Stimulated activated naive CD4-positive, alpha-beta T cell treated with Interleukin-2 at 50 U/mL for 16 hours (primary cell): ENCODE measurements around the gene ACBD6.
"Not testable (repeated sequence)": the region's sequence is repeated elsewhere in the genome, so short reads cannot be mapped to it uniquely, and the experiment has no call there.

Experiments used
- DNase-seq: peaks from one replicate; lab custom pipeline; 2025; lab: John Stamatoyannopoulos, UW

ACBD6 gene

GRCh38 chr1:180489313-180489712 lies 13.1 kb downstream of the ACBD6 start:
- no peak for DNase-seq

DNA sequence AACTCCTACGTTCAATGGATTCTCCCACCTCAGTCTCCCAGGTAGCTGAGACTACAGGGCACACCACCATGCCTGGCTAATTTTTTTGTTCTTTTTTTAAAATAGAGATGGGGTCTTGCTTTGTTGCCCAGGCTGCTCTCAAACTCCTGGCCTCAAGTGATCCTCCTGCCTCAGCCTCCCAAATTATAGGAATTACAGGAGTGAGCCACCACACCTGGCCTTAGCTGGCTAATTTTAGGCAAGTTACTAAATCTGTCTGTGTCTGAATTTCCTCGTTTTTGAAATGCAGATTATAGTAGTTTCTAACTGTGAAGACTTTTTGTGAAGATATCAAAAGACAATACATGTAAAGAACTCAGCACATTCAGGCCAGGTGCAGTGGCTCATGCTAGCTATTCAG lies 13.7 kb downstream of the ACBD6 start:
- no peak for DNase-seq

- no peak for DNase-seq
Observed at GRCh38 chr1:180486092-180486491, 16.3 kb downstream of the ACBD6 start.

DNA sequence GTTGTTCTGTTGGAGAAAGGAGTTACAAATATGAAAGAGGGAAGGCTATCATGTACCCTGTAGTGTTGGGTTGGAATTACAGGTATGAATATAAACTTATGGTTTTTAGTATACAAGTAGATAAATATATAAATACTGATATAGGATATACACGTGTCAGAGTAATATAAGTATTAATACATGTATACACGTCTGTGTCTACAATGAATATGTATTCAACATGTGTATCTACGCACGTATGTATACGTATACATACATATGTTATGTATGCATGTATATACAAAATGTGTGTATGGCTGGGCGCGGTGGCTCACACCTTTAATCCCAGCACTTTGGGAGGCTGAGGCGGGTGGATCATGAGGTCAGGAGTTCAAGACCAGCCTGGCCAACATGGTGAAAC lies 17.9 kb downstream of the ACBD6 start:
- DNase-seq = no peak

DNA sequence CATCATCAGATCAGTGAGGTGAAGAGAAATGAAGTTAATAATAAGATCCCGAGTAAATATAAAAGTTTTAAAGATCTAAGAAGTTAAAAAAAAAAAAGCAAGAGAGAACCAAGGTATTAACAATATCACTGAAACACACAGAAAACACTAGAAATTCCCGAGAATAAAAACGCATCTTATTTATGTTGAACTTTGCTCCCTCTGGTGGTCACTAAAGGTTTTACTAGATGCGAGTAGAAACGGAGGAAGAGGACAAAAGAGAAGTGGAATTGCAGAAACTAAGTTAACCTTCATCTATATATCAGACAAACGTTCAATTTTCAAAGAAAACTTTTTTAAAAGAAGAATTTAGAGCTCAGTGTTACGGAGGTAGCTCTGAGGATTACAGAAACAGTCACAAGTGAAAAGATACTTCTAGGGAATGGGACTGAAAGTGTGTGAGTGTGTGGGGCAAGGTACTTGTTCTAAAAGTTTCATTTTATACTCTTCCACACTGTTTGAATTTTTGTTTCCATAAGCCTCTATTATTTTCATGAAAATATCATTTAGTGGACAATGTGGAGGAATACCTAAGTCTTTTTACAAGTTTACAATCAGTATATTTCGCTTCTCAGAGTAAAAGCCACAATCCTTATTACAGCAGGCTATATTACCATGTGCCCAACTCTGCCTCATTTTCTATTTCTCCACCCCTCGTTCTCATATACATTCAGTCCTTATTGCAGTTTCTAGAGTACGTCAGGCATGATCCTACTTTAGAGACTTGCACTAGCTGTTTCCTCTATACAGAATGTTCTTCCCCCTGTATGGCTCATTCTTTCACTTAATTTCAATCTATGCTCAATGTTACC lies 19.7 kb downstream of the ACBD6 start:
- DNase-seq = no peak

GRCh38 chr1:180470031-180470430 lies 32.3 kb downstream of the ACBD6 start:
- no peak for DNase-seq

DNA sequence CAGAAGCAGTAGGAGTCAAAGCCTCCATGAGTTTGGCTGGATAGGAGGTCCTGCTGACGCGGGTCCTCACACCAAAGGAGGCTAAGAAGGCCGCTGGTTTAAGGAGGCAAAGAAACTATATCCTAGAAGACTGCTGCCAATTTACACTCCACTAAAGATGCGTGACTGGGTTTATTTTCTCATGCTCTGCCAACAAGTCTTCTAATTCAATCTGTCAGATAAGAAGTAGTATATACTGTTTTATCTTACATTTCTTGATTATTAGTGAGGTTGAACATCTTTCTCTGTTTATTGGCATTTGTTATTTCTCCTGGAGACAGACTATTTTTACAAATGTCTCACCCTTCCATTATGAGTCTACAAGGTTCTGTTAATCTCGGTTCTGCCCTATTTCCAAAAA lies 34.1 kb downstream of the ACBD6 start:
- DNase-seq = no peak

DNA sequence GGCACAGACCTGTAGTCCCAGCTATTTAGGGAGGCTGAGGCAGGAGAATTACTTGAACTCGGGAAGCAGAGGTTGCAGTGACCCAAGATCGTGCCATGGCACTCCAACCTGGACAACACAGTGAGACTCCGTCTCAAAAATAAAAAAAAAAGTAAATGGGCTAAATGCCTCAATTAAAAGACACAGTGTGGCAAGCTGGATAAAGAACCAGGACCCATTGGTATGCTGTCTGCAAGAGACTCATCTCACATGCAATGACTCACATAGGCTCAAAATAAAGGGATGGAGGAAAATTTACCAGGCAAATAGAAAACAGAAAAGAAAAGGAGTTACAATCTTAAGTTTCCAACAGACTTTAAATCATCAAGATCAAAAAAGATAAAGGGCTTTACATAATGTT lies 40.3 kb downstream of the ACBD6 start:
- DNase-seq = no peak

DNA sequence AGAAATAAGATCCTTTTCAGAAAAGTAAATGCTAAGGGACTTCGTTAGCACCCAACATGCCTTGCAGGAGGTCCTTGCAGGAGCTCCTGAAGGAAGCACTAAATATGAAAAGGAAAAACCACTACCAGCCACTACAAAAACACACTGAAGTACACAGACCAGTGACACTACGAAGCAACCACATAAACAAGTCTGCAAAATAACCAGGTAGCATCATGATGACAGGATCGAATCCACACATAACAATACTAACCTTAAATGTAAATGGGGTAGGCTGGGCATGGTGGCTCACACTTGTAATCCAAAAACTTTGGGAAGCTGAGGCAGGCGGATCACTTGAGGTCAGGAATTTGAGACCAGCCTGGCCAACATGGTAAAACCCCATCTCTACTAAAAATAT lies 40.7 kb downstream of the ACBD6 start:
- not testable (repeated sequence) for DNase-seq

DNA sequence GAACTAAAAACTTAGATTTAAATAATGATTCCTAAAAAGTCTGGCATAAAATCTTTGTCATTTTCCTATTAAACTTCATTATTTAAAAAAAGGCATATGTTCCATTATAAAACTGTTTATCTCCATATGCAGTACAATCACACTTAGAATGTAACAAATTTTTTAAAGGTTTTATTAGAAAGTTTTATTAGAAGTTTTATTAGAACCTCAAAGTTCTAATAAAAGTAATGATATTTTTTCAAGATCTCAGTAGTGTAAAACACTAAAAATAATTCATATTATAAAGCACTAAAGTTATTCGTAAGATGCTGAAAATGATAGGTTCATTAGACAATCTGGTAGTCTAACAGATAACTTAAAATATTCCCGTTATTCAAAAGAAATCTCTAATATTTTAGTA lies 43.6 kb downstream of the ACBD6 start:
- DNase-seq = no peak

- DNase-seq = no peak
Observed at GRCh38 chr1:180456191-180456590, 46.2 kb downstream of the ACBD6 start.

DNA sequence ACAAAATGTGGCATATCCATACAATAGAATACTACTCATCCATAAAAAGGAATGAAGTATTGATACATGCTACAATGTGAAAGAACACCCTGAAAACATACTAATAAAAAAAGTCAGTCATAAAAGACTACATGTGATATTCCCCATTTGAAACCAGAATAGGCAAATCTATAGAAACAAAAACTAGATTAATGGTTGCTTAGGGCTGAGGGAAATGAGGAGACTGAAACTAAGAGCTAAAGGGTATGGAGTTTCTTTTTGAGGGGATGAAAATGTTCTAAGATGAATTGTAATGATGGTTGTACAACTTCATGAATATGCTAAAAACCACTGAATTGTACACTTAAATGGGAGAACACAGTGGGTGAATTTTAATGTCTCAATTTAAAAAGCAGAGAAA lies 50.9 kb downstream of the ACBD6 start:
- no peak for DNase-seq

GRCh38 chr1:180444522-180444921 lies 57.9 kb downstream of the ACBD6 start:
- no peak for DNase-seq

DNA sequence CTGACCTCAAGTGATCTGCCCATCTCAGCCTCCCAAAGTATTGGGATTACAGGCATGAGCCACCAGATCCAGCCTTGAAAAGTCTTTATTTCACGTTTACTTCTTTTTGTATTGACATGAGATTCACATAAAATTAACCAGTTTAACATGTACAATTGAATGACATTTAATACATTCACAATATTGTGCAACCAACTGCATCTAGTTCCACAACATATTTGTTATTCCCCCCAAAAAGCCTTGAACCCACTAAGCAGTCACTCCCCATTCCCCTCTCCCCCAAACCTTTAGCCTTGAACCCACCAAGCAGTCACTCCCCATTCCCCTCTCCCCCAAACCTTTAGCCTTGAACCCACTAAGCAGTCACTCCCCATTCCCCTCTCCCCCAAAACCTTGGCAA lies 62.0 kb downstream of the ACBD6 start:
- no peak for DNase-seq

- no peak for DNase-seq
Observed at GRCh38 chr1:180435566-180435965, 66.8 kb downstream of the ACBD6 start.

- DNase-seq = no peak
Observed at GRCh38 chr1:180433873-180434272, 68.5 kb downstream of the ACBD6 start.

DNA sequence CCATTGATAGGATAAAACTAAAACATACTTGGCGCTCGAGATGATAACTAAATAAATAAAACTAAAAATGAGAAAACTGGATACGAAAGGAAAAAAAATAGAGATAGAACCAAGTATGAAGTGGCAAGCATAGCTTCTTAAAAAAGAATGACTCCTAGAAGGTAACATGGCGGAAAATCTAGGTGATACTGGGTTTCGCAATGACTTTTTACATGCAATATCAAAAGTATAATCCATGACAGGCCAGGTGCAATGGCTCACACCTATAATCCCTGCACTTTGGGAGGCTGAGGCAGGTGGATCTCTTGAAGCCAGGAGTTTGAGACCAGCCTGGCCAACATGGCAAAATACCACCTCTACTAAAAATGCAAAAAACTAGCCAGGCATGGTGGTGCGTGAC lies 70.7 kb downstream of the ACBD6 start:
- no peak for DNase-seq

- no peak for DNase-seq
Observed at GRCh38 chr1:180428782-180429695, 73.3 kb downstream of the ACBD6 start.

DNA sequence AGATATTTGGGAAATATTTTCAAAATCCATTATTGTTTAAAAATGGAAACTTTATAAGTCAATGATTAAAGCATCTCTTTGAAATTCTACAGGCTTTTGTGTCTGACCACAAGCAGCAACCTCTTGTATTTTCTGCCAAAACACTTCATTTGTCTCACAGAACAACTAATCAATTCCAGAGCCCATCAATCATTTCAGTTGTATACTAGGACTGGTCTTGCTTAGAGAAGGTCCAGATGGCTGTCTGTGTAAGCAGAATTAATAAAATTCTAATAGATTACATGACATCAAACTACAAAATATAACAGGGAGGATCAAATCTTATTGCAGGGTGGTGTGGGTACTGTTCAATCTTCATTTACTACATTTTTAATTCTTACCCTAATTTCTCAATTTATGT lies 76.4 kb downstream of the ACBD6 start:
- no peak for DNase-seq

DNA sequence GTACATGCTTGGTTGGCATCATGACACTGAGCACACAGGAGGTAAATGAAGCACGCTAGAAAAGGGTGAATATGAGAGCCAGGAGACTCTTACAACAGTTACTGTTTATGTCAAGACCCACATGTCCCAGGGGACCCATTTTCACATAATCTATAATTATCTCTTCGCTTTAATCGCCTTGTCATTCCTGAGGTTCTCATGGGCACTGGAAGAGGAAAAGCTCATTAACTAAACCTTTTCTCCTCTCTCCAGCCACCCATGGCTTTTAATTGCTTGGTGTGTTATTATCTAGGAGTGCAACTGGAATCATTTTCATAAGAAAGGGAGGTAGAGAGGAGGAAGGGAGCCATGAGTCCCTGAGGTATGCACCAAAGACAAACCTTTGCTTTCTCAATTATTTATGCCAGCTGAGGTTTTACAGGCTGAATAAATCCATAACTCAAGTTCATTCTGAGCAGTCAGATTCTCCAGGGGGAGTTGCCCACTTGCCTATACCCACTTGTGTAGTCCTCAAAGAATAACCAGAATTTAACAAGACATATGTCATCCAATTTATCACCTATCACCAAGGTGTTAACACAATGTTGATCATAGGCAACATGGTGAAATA lies 77.4 kb downstream of the ACBD6 start:
- no peak for DNase-seq

DNA sequence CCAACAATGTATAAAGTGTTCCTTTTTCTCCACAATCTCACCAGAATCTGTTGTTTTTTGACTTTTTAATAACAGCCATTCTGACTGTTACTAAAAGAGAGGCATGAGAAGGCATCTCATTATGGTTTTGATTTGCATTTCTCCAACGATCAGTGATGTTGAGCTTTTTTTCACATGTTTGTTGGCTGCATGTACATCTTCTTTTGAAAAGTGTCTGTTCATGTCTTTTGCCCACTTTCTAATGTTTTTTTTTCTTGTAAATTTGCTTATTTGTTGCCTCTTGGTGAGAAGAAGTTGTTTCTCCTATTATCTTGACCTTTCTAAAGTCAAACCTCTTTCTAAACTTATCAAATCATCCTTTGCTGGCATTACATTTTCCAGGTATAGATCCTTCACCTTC lies 80.8 kb downstream of the ACBD6 start:
- no peak for DNase-seq

GRCh38 chr1:180421145-180421544 lies 81.2 kb downstream of the ACBD6 start:
- DNase-seq = not testable (repeated sequence)
